DND-41 (cell line): ENCODE data around the gene FMN1.

ENCODE experiments used
- ATAC-seq: fragments of 200-7000 bp; cut with Tn5 transposase; 3 replicates; pipeline ENCODE4 v1.9.1; 2021; ENCODE audit warnings: low read depth; ENCODE audit not compliant: insufficient read depth
- DNase-seq: peaks from one replicate; pipeline ENCODE4 v3.0.0-alpha.2; 2020
- H2AFZ ChIP-seq: 2 replicates; pipeline ENCODE4 v1.6.0; 2012; ENCODE audit warnings: low read depth, low read length
- H3K27ac ChIP-seq: 2 replicates; pipeline ENCODE4 v1.5.1; 2012; ENCODE audit warnings: low read length, inconsistent platforms
- H3K27me3 ChIP-seq: fragments of 200-600 bp; sonication (generic); 2 replicates; pipeline ENCODE4 v1.6.0; 2012; ENCODE audit warnings: low read length, mild to moderate bottlenecking, inconsistent platforms; ENCODE audit not compliant: insufficient read depth, poor library complexity
- H3K36me3 ChIP-seq: 2 replicates; pipeline ENCODE4 v1.5.1; 2012; ENCODE audit warnings: low read length, inconsistent platforms; ENCODE audit not compliant: insufficient read depth
- H3K4me1 ChIP-seq: 2 replicates; pipeline ENCODE4 v1.5.1; 2012; ENCODE audit warnings: mild to moderate bottlenecking, low read length; ENCODE audit not compliant: insufficient read depth
- H3K4me2 ChIP-seq: 2 replicates; pipeline ENCODE4 v1.6.0; 2012; ENCODE audit warnings: mild to moderate bottlenecking, moderate library complexity, low read length, inconsistent platforms; ENCODE audit not compliant: insufficient read depth
- H3K4me3 ChIP-seq, 2 experiments: fragments of 200-600 bp in 1 of 2; shearing (Covaris generic) in 1 of 2; 2 replicates each; pipeline ENCODE4 v1.5.1; 2012 to 2016; ENCODE audit warnings: inconsistent platforms in 2 of 2, low read length in 2 of 2, mild to moderate bottlenecking in 2 of 2, low read depth in 1 of 2, moderate library complexity in 1 of 2
- H3K79me2 ChIP-seq: 2 replicates; pipeline ENCODE4 v1.6.0; 2012; ENCODE audit warnings: low read length, inconsistent platforms; ENCODE audit not compliant: insufficient read depth
- H3K9ac ChIP-seq: 2 replicates; pipeline ENCODE4 v1.6.0; 2012; ENCODE audit warnings: low read depth, mild to moderate bottlenecking, inconsistent platforms, low read length, moderate library complexity
- H3K9me3 ChIP-seq: 2 replicates; pipeline ENCODE4 v1.5.1; 2012; ENCODE audit warnings: low read length, moderate library complexity, mild to moderate bottlenecking, inconsistent platforms; ENCODE audit not compliant: insufficient read depth, severe bottlenecking
- H4K20me1 ChIP-seq: 2 replicates; pipeline ENCODE4 v1.6.0; 2012; ENCODE audit warnings: low read length; ENCODE audit not compliant: insufficient read depth
- CTCF ChIP-seq: IDR thresholded peaks from 2 replicates; pipeline ENCODE4 v1.5.1; 2012; ENCODE audit warnings: borderline replicate concordance, low read length, moderate library complexity, mild to moderate bottlenecking; ENCODE audit not compliant: poor library complexity, severe bottlenecking; ENCODE audit errors: extremely low read depth
- EZH2 ChIP-seq: IDR thresholded peaks from 3 replicates; pipeline ENCODE4 v1.6.1; 2012; ENCODE audit warnings: borderline replicate concordance, low read depth, mild to moderate bottlenecking, moderate library complexity, low read length, inconsistent platforms; ENCODE audit not compliant: severe bottlenecking

Gene FMN1

GRCh38 chr15:32903591-32904290 lies 290.8 kb downstream of the FMN1 start:
- no peak for ATAC-seq
- Histone ChIP-seq H3K4me2 (no peak overlapping the region), H2AFZ (no peak overlapping the region), H3K4me1 (no peaks in the 10 kb centered on the region), H3K27me3 (no peaks in the 10 kb centered on the region), H3K9ac (no peak overlapping the region), H3K36me3 (no peaks in the 10 kb centered on the region), H3K4me3 (no peak overlapping the region), H4K20me1 (no peaks in the 10 kb centered on the region), H3K9me3 (no peaks in the 10 kb centered on the region), H3K79me2 (no peaks in the 10 kb centered on the region), H3K27ac (no peak overlapping the region)
- DNase-seq, result no peak
- TF ChIP-seq CTCF, result no peak
- no peak for TF ChIP-seq EZH2

GRCh38 chr15:32901995-32902394 lies 292.5 kb downstream of the FMN1 start:
- no peak overlapping the region for H3K4me3 ChIP-seq
- ATAC-seq, result no peak

GRCh38 chr15:32901192-32901591 lies 293.3 kb downstream of the FMN1 start:
- Histone ChIP-seq H3K79me2 (no peaks in the 10 kb centered on the region), H3K4me1 (no peaks in the 10 kb centered on the region), H3K4me2 (no peak overlapping the region), H3K9ac (no peak overlapping the region), H3K4me3 (no peak overlapping the region), H3K27ac (no peak overlapping the region), H2AFZ (no peak overlapping the region), H3K9me3 (no peaks in the 10 kb centered on the region), H3K36me3 (no peaks in the 10 kb centered on the region), H3K27me3 (peaks cover 3% of the 10 kb centered on the region), H4K20me1 (no peaks in the 10 kb centered on the region)
- DNase-seq (no peak), ATAC-seq (no peak)
- TF ChIP-seq EZH2 (no peak), CTCF (no peak)

More at GRCh38 chr15:32901995-32902394, 292.5 kb downstream of the FMN1 start:
- Histone ChIP-seq H3K9me3 (no peaks in the 10 kb centered on the region), H2AFZ (no peak overlapping the region), H3K79me2 (no peaks in the 10 kb centered on the region), H3K36me3 (no peaks in the 10 kb centered on the region), H3K4me1 (no peaks in the 10 kb centered on the region), H4K20me1 (no peaks in the 10 kb centered on the region), H3K27me3 (peaks cover 3% of the 10 kb centered on the region), H3K9ac (no peak overlapping the region), H3K27ac (no peak overlapping the region), H3K4me2 (no peak overlapping the region)
- no peak for TF ChIP-seq EZH2
- TF ChIP-seq CTCF, result no peak
- no peak for DNase-seq
